Activated T-cell treated with anti-CD3 and anti-CD28 coated beads, Interleukin-2, amount 50 U/mL, for 72 hours (primary cell): ENCODE measurements around the gene ATPAF1. TPM values are rescaled to one million over a fixed set of nuclear protein-coding genes. Genes with fewer than 3 reads are reported as not detected.

ENCODE experiments used
- ATAC-seq, 2 donors: fragments of 150-1000 bp; cut with Tn5 transposase; replicated peaks in 1 of 2; 2 replicates each; pipeline ENCODE4 v1.10.0; 2021; ENCODE audit warnings: moderate library complexity in 2 of 2, mild to moderate bottlenecking in 1 of 2
- DNase-seq, 2 donors: peaks; one replicate each; pipeline ENCODE4 v3.0.0; 2021 to 2022; ENCODE audit warnings: mixed read lengths in 1 of 2
- H3K27ac Mint-ChIP-seq: one replicate; pipeline ENCODE4 v1.8.0; 2022; ENCODE audit warnings: mild to moderate bottlenecking, moderate library complexity, mixed read lengths
- H3K27me3 Mint-ChIP-seq: one replicate; pipeline ENCODE4 v1.8.0; 2022; ENCODE audit warnings: low read depth, mixed read lengths
- H3K36me3 Mint-ChIP-seq, 2 donors: one replicate each; pipeline ENCODE4 v1.8.0; 2022; ENCODE audit warnings: mixed read lengths in 2 of 2, mild to moderate bottlenecking in 1 of 2; ENCODE audit not compliant: insufficient read depth in 2 of 2
- H3K4me1 Mint-ChIP-seq: one replicate; pipeline ENCODE4 v1.8.0; 2022; ENCODE audit warnings: low read depth, mixed read lengths
- H3K4me3 Mint-ChIP-seq, 2 donors: one replicate each; pipeline ENCODE4 v1.8.0; 2022; ENCODE audit warnings: mild to moderate bottlenecking in 2 of 2, mixed read lengths in 2 of 2, moderate library complexity in 2 of 2
- H3K9me3 Mint-ChIP-seq, 2 donors: one replicate each; pipeline ENCODE4 v1.8.0; 2022; ENCODE audit warnings: mixed read lengths in 2 of 2
- total RNA-seq, 2 donors: library from RNA; stranded (reverse); gene quantifications; one replicate each; pipeline ENCODE4 v1.2.3, GENCODE V29; 2022

Gene ATPAF1
- total RNA-seq, 2 donors from 2014 or later = 45.7 to 47.5 TPM

- no peak for DNase-seq
- Mint-ChIP-seq H3K4me1 (no peaks in the 10 kb centered on the region), H3K27ac (no peak overlapping the region), H3K4me3 (no peak overlapping the region), H3K9me3 (no peaks in the 10 kb centered on the region), H3K27me3 (no peaks in the 10 kb centered on the region), H3K36me3 (peaks cover 3 to 4% of the 10 kb centered on the region in 2 donors)
- ATAC-seq = no peak
These were observed 29.2 kb downstream of the ATPAF1 start for GRCh38 chr1:46638921-46639320.

GRCh38 chr1:46637444-46638083 is 30.6 kb downstream of the ATPAF1 start:
- H3K4me3 Mint-ChIP-seq = no peak overlapping the region
- H3K36me3 Mint-ChIP-seq = peaks cover 4% of the 10 kb centered on the region in 2 donors
- no peak overlapping the region for H3K27ac Mint-ChIP-seq
- H3K27me3 Mint-ChIP-seq = no peaks in the 10 kb centered on the region
- ATAC-seq (no peak), DNase-seq (no peak)
- no peaks in the 10 kb centered on the region for H3K9me3 Mint-ChIP-seq
- H3K4me1 Mint-ChIP-seq = no peaks in the 10 kb centered on the region

- ATAC-seq (no peak), DNase-seq (no peak)
- H3K27me3 Mint-ChIP-seq = no peaks in the 10 kb centered on the region
- H3K4me1 Mint-ChIP-seq = no peaks in the 10 kb centered on the region
- H3K4me3 Mint-ChIP-seq = no peak overlapping the region
- peaks cover 0 to 4% of the 10 kb centered on the region in 2 donors for H3K36me3 Mint-ChIP-seq
- H3K9me3 Mint-ChIP-seq = no peaks in the 10 kb centered on the region
- H3K27ac Mint-ChIP-seq = no peak overlapping the region
These were observed 33.0 kb downstream of the ATPAF1 start for GRCh38 chr1:46635205-46635604.

DNA sequence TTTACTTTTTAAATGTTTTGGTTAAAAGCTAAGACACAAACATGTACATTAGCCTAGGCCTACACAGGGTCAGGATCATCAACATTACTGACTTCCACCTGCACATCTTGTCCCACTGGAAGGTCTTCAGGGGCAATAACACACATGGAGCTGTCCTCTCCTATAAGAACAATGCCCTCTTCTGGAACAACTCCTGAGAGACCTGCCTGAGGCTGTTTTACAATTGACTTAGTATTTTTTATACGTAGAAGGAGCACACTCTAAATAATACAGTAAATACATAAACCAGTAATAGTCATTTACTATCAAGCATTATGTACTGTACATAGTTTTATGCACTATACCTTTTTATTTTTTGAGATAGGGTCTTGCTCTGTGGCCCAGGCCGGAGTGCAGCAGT is 37.4 kb downstream of the ATPAF1 start:
- H3K27me3 Mint-ChIP-seq = no peaks in the 10 kb centered on the region
- DNase-seq (no peak), ATAC-seq (no peak)
- no peaks in the 10 kb centered on the region for H3K9me3 Mint-ChIP-seq
- H3K4me1 Mint-ChIP-seq = no peaks in the 10 kb centered on the region
- H3K4me3 Mint-ChIP-seq = no peak overlapping the region
- H3K27ac Mint-ChIP-seq = no peak overlapping the region
- H3K36me3 Mint-ChIP-seq = peaks cover 0 to 4% of the 10 kb centered on the region in 2 donors

- no peaks in the 10 kb centered on the region for H3K36me3 Mint-ChIP-seq
- H3K4me3 Mint-ChIP-seq = no peak overlapping the region
- H3K27ac Mint-ChIP-seq = no peak overlapping the region
- H3K27me3 Mint-ChIP-seq = no peaks in the 10 kb centered on the region
- peaks cover 3% of the 10 kb centered on the region for H3K4me1 Mint-ChIP-seq
- ATAC-seq = no peak
- no peak for DNase-seq
- H3K9me3 Mint-ChIP-seq = no peaks in the 10 kb centered on the region
These were observed 44.2 kb downstream of the ATPAF1 start for GRCh38 chr1:46623743-46624644.

GRCh38 chr1:46622344-46622743 is 45.8 kb downstream of the ATPAF1 start:
- Mint-ChIP-seq H3K36me3 (no peaks in the 10 kb centered on the region), H3K9me3 (no peaks in the 10 kb centered on the region), H3K27ac (no peak overlapping the region), H3K4me3 (no peak overlapping the region), H3K27me3 (no peaks in the 10 kb centered on the region), H3K4me1 (peaks cover 15% of the 10 kb centered on the region)
- no peak for DNase-seq
- ATAC-seq = no peak

GRCh38 chr1:46621930-46622329 is 46.2 kb downstream of the ATPAF1 start:
- H3K36me3 Mint-ChIP-seq = no peaks in the 10 kb centered on the region
- peaks cover 19% of the 10 kb centered on the region for H3K4me1 Mint-ChIP-seq
- H3K4me3 Mint-ChIP-seq = no peak overlapping the region
- DNase-seq (no peak), ATAC-seq (no peak)
- H3K27me3 Mint-ChIP-seq = no peaks in the 10 kb centered on the region
- no peaks in the 10 kb centered on the region for H3K9me3 Mint-ChIP-seq
- no peak overlapping the region for H3K27ac Mint-ChIP-seq

GRCh38 chr1:46619656-46620258 is 48.4 kb downstream of the ATPAF1 start:
- Mint-ChIP-seq H3K4me1 (peaks cover 36% of the 10 kb centered on the region), H3K27ac (no peak overlapping the region), H3K27me3 (no peaks in the 10 kb centered on the region), H3K4me3 (no peak overlapping the region), H3K9me3 (no peaks in the 10 kb centered on the region), H3K36me3 (no peaks in the 10 kb centered on the region)
- ATAC-seq = no peak
- no peak for DNase-seq

DNA sequence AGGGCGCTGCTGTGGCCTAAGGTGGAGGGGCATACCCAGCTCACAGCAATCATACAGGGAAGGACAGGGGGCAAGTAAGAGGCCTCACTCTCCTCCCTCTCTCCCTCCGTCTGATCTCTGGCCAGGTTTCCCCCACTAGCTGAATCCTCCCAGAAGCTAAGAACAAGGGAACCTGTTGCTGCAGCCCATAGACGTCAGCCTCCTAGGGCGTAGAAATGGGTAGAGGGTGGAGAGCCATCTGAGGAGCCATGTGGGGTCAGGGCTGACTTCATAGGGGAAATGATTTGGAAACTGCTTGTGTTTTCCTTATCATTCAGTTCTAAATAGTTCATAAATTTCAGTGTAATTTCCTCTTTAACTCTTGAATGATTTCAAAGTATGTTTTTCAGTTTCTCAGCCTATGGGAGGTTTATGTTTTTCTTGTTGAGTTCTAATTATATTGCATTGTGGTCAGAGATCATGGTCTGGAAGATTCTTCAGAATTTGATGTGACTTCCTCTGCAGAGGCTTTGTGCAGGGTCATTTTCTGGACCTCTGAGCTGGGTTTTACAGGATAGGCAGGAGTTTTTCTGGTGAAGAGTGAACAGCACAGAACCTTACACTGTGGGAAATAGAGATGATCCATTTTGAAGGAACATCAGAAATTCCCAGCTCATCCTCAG is 49.3 kb downstream of the ATPAF1 start:
- ATAC-seq = no peak
- H3K4me1 Mint-ChIP-seq = peaks cover 44% of the 10 kb centered on the region
- no peak overlapping the region for H3K27ac Mint-ChIP-seq
- no peak for DNase-seq
- H3K9me3 Mint-ChIP-seq = no peaks in the 10 kb centered on the region
- H3K36me3 Mint-ChIP-seq = no peaks in the 10 kb centered on the region
- H3K4me3 Mint-ChIP-seq = no peak overlapping the region
- no peaks in the 10 kb centered on the region for H3K27me3 Mint-ChIP-seq

- no peaks in the 10 kb centered on the region for H3K9me3 Mint-ChIP-seq
- no peak for DNase-seq
- no peak overlapping the region for H3K27ac Mint-ChIP-seq
- peaks cover 44% of the 10 kb centered on the region for H3K4me1 Mint-ChIP-seq
- peak overlapping the region; percentile 92 to 93 for H3K4me3 Mint-ChIP-seq
- H3K27me3 Mint-ChIP-seq = no peaks in the 10 kb centered on the region
- H3K36me3 Mint-ChIP-seq = no peaks in the 10 kb centered on the region
- ATAC-seq = no peak
These were observed 50.3 kb downstream of the ATPAF1 start for GRCh38 chr1:46617833-46618232.

- H3K27ac Mint-ChIP-seq = peak overlapping the region; percentile 90
These were observed 50.9 kb downstream of the ATPAF1 start for GRCh38 chr1:46617108-46617800.

DNA sequence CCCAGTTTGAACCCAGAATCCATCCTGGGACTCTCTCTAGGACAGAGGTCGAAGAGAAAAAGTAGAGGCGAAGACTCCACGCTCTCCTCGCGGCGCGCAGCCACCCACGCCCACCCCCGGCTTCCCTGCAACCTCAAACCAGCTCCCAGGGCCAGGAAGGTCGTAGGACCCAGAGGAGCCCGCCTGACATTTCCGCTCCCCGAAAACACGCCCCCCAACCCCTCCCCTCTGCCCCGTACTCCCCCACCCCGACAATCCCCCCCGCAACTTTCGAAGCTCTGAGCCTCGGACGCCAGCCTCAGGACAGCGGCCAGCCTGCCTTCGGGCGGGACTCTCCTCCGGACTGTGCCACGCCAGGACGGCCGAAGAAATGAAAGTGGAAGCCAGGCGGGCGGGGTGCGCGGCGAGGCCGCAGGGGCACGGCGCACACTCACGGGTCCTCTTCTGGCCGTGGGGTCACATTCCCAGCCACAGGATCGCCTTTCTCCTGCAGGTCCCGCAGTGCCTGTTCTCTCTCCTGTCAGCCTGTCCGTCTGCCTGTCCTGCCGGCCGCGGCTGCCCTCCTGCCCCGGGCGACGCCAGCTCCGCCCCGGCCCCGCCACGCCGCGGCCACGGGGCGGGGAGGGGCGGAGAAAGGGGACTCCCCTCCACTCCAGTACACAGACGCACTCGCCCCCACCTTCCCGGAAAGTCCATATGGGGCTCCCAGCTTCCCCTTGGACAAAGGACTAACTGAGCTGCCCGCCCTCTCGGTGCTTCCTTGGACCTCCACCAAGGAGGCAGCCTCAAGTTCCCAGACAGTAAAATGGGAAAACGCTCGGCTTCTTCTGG is 51.7 kb downstream of the ATPAF1 start, which contains the start of gene MOB3C:
TSS of gene MOB3C (minus strand) at position 535 of the 831 bp plus-strand sequence. CDS start 3,490 bp downstream, outside the sequence.
- Mint-ChIP-seq H3K27ac (peak within 1 kb of the TSS; percentile 91), H3K4me1 (peaks cover 46% of the 10 kb centered on the region), H3K27me3 (no peaks in the 10 kb centered on the region), H3K36me3 (peaks cover 0 to 1% of the 10 kb centered on the region in 2 donors), H3K4me3 (peak within 1 kb of the TSS; percentile 92 to 93), H3K9me3 (no peaks in the 10 kb centered on the region)
- DNase-seq (peak; percentile 74 to 77), ATAC-seq (peak; percentile 78 to 81)

More at GRCh38 chr1:46617108-46617800, 50.9 kb downstream of the ATPAF1 start:
- H3K4me1 Mint-ChIP-seq = peaks cover 44% of the 10 kb centered on the region
- H3K27me3 Mint-ChIP-seq = no peaks in the 10 kb centered on the region
- peaks cover 0 to under 1% of the 10 kb centered on the region in 2 donors for H3K36me3 Mint-ChIP-seq
- H3K4me3 Mint-ChIP-seq = peak overlapping the region; percentile 92 to 93
- DNase-seq = no peak
- ATAC-seq = no peak
- no peaks in the 10 kb centered on the region for H3K9me3 Mint-ChIP-seq
